H9 (cell line): ENCODE measurements around the gene ROR1. TPM values are rescaled to one million over a fixed set of nuclear protein-coding genes. Genes with fewer than 3 reads are reported as not detected.

ENCODE experiments used
- DNase-seq: peaks from one replicate; pipeline ENCODE4 v3.0.0-alpha.2; 2017
- H2AFZ ChIP-seq: one replicate; pipeline ENCODE4 v1.6.1; 2013; ENCODE audit warnings: mild to moderate bottlenecking, low read length, control low read depth, moderate library complexity
- H2AK5ac ChIP-seq: 2 replicates; pipeline ENCODE4 v1.6.1; 2013; ENCODE audit warnings: low read length, control low read depth, mixed read lengths; ENCODE audit not compliant: insufficient read length
- H2BK120ac ChIP-seq: one replicate; pipeline ENCODE4 v1.6.1; 2013; ENCODE audit warnings: low read depth, mild to moderate bottlenecking, low read length, control low read depth, inconsistent platforms; ENCODE audit not compliant: poor library complexity, severe bottlenecking
- H2BK12ac ChIP-seq: 2 replicates; pipeline ENCODE4 v1.6.1; 2013; ENCODE audit warnings: low read length, control low read depth, mixed read lengths, low read depth; ENCODE audit not compliant: insufficient read length
- H2BK15ac ChIP-seq: 2 replicates; pipeline ENCODE4 v1.6.1; 2013; ENCODE audit warnings: low read depth, low read length, control low read depth
- H2BK20ac ChIP-seq: one replicate; pipeline ENCODE4 v1.6.1; 2013; ENCODE audit warnings: low read depth, mild to moderate bottlenecking, low read length, control low read depth, inconsistent platforms; ENCODE audit not compliant: poor library complexity, severe bottlenecking
- H2BK5ac ChIP-seq: 2 replicates; pipeline ENCODE4 v1.6.1; 2013; ENCODE audit warnings: low read length, control low read depth, mixed read lengths; ENCODE audit not compliant: insufficient read length
- H3K14ac ChIP-seq: 2 replicates; pipeline ENCODE4 v1.6.1; 2013; ENCODE audit warnings: low read length, control low read depth; ENCODE audit not compliant: insufficient read depth
- H3K18ac ChIP-seq: 2 replicates; pipeline ENCODE4 v1.6.1; 2013; ENCODE audit warnings: low read depth, mild to moderate bottlenecking, mixed read lengths, low read length, control low read depth; ENCODE audit not compliant: insufficient read length
- H3K23ac ChIP-seq: 2 replicates; pipeline ENCODE4 v1.6.1; 2013; ENCODE audit warnings: low read length, control low read depth, mixed read lengths, low read depth; ENCODE audit not compliant: insufficient read length
- H3K23me2 ChIP-seq: 2 replicates; pipeline ENCODE4 v1.6.1; 2013; ENCODE audit warnings: low read depth, mild to moderate bottlenecking, mixed read lengths, low read length, control low read depth; ENCODE audit not compliant: insufficient read length, poor library complexity, severe bottlenecking
- H3K27ac ChIP-seq: 2 replicates; pipeline ENCODE4 v1.5.1; 2013; ENCODE audit warnings: low read length, control low read depth, mixed read lengths, low read depth; ENCODE audit not compliant: insufficient read length
- H3K27me3 ChIP-seq: 2 replicates; pipeline ENCODE4 v1.6.1; 2013; ENCODE audit warnings: low read length, control low read depth, inconsistent platforms; ENCODE audit not compliant: insufficient read depth
- H3K4ac ChIP-seq: 2 replicates; pipeline ENCODE4 v1.6.1; 2013; ENCODE audit warnings: low read depth, mild to moderate bottlenecking, control low read depth, inconsistent platforms, low read length, moderate library complexity
- H3K4me1 ChIP-seq: 2 replicates; pipeline ENCODE4 v1.6.1; 2013; ENCODE audit warnings: low read length, control low read depth, inconsistent platforms; ENCODE audit not compliant: insufficient read depth
- H3K4me2 ChIP-seq: 2 replicates; pipeline ENCODE4 v1.6.1; 2013; ENCODE audit warnings: low read length, control low read depth, mixed read lengths; ENCODE audit not compliant: insufficient read length, insufficient read depth
- H3K56ac ChIP-seq: 2 replicates; pipeline ENCODE4 v1.6.1; 2013; ENCODE audit warnings: low read depth, mild to moderate bottlenecking, mixed read lengths, low read length, control low read depth; ENCODE audit not compliant: insufficient read length
- H3K79me1 ChIP-seq: 2 replicates; pipeline ENCODE4 v1.6.1; 2013; ENCODE audit warnings: low read depth, mild to moderate bottlenecking, moderate library complexity, low read length, control low read depth, inconsistent platforms; ENCODE audit not compliant: insufficient read depth, poor library complexity, severe bottlenecking
- H3K79me2 ChIP-seq: 2 replicates; pipeline ENCODE4 v1.6.1; 2013; ENCODE audit warnings: low read length, control low read depth, inconsistent platforms; ENCODE audit not compliant: insufficient read depth
- H3K9ac ChIP-seq: 2 replicates; pipeline ENCODE4 v1.6.1; 2013; ENCODE audit warnings: low read length, control low read depth, mixed read lengths; ENCODE audit not compliant: insufficient read length; ENCODE audit errors: extremely low read depth
- H3K9me3 ChIP-seq: one replicate; pipeline ENCODE4 v1.6.1; 2013; ENCODE audit warnings: low read depth, low read length, inconsistent platforms; ENCODE audit not compliant: control insufficient read depth
- H3T11ph ChIP-seq: one replicate; pipeline ENCODE4 v1.6.1; 2013; ENCODE audit warnings: mild to moderate bottlenecking, low read length, control low read depth, inconsistent platforms
- H4K20me1 ChIP-seq: one replicate; pipeline ENCODE4 v1.6.1; 2013; ENCODE audit not compliant: control insufficient read depth, insufficient read length, insufficient read depth
- H4K5ac ChIP-seq: 2 replicates; pipeline ENCODE4 v1.6.1; 2013; ENCODE audit warnings: low read depth, mild to moderate bottlenecking, mixed read lengths, low read length, control low read depth; ENCODE audit not compliant: insufficient read length
- H4K8ac ChIP-seq: replicated peaks from 2 replicates; pipeline ENCODE4 v1.6.1; 2013; ENCODE audit warnings: low read length, control low read depth, mixed read lengths, low read depth; ENCODE audit not compliant: insufficient read length
- H4K91ac ChIP-seq: 2 replicates; pipeline ENCODE4 v1.6.1; 2013; ENCODE audit warnings: low read depth, mild to moderate bottlenecking, moderate library complexity, mixed read lengths, low read length, control low read depth; ENCODE audit not compliant: insufficient read length
- H3K27ac Mint-ChIP-seq, 3 experiments: 2 replicates in 2 of 3; 3 replicates in 1 of 3; pipeline ENCODE4 v1.8.0; 2020 to 2021; ENCODE audit warnings: mixed read lengths in 3 of 3, mild to moderate bottlenecking in 1 of 3, moderate library complexity in 1 of 3
- H3K27me3 Mint-ChIP-seq: 2 replicates; pipeline ENCODE4 v1.8.0; 2021; ENCODE audit warnings: low read depth, mild to moderate bottlenecking, moderate library complexity, mixed read lengths
- H3K36me3 Mint-ChIP-seq, 3 experiments: 2 replicates in 2 of 3; 3 replicates in 1 of 3; pipeline ENCODE4 v1.8.0; 2020 to 2021; ENCODE audit warnings: low read depth in 3 of 3, mixed read lengths in 3 of 3; ENCODE audit not compliant: insufficient read depth in 1 of 3
- H3K4me1 Mint-ChIP-seq, 2 experiments: 2 replicates each; pipeline ENCODE4 v1.8.0; 2020; ENCODE audit warnings: mixed read lengths in 2 of 2
- H3K4me3 Mint-ChIP-seq, 2 experiments: 2 replicates in 1 of 2; 3 replicates in 1 of 2; pipeline ENCODE4 v1.8.0; 2020 to 2021; ENCODE audit warnings: mild to moderate bottlenecking in 2 of 2, mixed read lengths in 2 of 2, moderate library complexity in 1 of 2
- H3K9me3 Mint-ChIP-seq, 2 experiments: 2 replicates in 1 of 2; 3 replicates in 1 of 2; pipeline ENCODE4 v1.8.0; 2020; ENCODE audit warnings: mild to moderate bottlenecking in 2 of 2, mixed read lengths in 2 of 2, moderate library complexity in 1 of 2
- WGBS: extraction: QIAGEN DNeasy Blood & Tissue Kit; methylation state at CpG from one replicate; pipeline ENCODE4 v1.1.7; 2013; ENCODE audit warnings: missing lambda C conversion rate, low lambda C conversion rate, mixed read lengths; ENCODE audit not compliant: insufficient read length; ENCODE audit errors: extremely low coverage; 5-methylcytosine and 5-hydroxymethylcytosine counted together
- total RNA-seq: library from RNA; stranded (reverse); gene quantifications from 2 replicates; pipeline ENCODE4 v1.2.1, GENCODE V29; 2021
- TF ChIP-seq, protein P1 (sequence below): fragments of 200-600 bp; sonication (generic); conservative IDR thresholded peaks from 3 replicates; pipeline ENCODE4 v1.8.0; 2021; ENCODE audit warnings: antibody characterized with exemption, mild to moderate bottlenecking

ROR1 gene
- total RNA-seq, 1 experiment from 2014 or later, result 75.9 TPM

GRCh38 chr1:63775418-63776127, 1.8 kb downstream of the ROR1 start:
- Histone ChIP-seq H2BK15ac (no peak overlapping the region), H3K9ac (peak overlapping the region; percentile 57), H3T11ph (no peak overlapping the region), H4K5ac (no peak overlapping the region), H3K14ac (no peak overlapping the region), H3K4me2 (peak overlapping the region; percentile 92), H3K4me1 (peaks cover 33% of the 10 kb centered on the region), H2BK5ac (no peak overlapping the region), H3K27me3 (no peaks in the 10 kb centered on the region), H2AFZ (no peak overlapping the region), H3K79me1 (no peaks in the 10 kb centered on the region), H3K4ac (no peak overlapping the region), H4K8ac (no peak overlapping the region), H3K27ac (peak overlapping the region; percentile 77), H2BK12ac (no peak overlapping the region), H2AK5ac (no peak overlapping the region), H3K23me2 (peaks cover 13% of the 10 kb centered on the region), H2BK20ac (no peak overlapping the region), H3K18ac (no peak overlapping the region), H2BK120ac (no peak overlapping the region), H4K20me1 (no peaks in the 10 kb centered on the region), H3K23ac (no peak overlapping the region), H4K91ac (no peak overlapping the region), H3K79me2 (peaks cover 38% of the 10 kb centered on the region), H3K9me3 (no peaks in the 10 kb centered on the region), H3K56ac (no peak overlapping the region)
- Mint-ChIP-seq H3K4me1 (peaks cover 66 to 73% of the 10 kb centered on the region in 2 experiments), H3K4me3 (peak overlapping the region; percentile 93 to 97), H3K36me3 (peaks cover 2 to 9% (median 4%) of the 10 kb centered on the region in 3 experiments; a peak in 6 of 7 replicates), H3K9me3 (no peaks in the 10 kb centered on the region; a peak in 1 of 5 replicates), H3K27me3 (no peaks in the 10 kb centered on the region), H3K27ac (peak overlapping the region; percentile 96 to 100 (median 99))
- WGBS, result no CpG with 5 or more reads among the region's 8 CpGs
- TF ChIP-seq, protein P1, sequence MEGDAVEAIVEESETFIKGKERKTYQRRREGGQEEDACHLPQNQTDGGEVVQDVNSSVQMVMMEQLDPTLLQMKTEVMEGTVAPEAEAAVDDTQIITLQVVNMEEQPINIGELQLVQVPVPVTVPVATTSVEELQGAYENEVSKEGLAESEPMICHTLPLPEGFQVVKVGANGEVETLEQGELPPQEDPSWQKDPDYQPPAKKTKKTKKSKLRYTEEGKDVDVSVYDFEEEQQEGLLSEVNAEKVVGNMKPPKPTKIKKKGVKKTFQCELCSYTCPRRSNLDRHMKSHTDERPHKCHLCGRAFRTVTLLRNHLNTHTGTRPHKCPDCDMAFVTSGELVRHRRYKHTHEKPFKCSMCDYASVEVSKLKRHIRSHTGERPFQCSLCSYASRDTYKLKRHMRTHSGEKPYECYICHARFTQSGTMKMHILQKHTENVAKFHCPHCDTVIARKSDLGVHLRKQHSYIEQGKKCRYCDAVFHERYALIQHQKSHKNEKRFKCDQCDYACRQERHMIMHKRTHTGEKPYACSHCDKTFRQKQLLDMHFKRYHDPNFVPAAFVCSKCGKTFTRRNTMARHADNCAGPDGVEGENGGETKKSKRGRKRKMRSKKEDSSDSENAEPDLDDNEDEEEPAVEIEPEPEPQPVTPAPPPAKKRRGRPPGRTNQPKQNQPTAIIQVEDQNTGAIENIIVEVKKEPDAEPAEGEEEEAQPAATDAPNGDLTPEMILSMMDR, result no peak
- DNase-seq, result no peak
